Mesenchymal stem cell (in vitro differentiated cells and primary cell): ENCODE data around the gene TLX1. TPM values are rescaled to one million over a fixed set of nuclear protein-coding genes. Genes with fewer than 3 reads are reported as not detected.

ENCODE experiments used
- DNase-seq: peaks from one replicate; pipeline ENCODE4 v3.0.0-alpha.2; 2013
- H2AFZ ChIP-seq: one replicate; pipeline ENCODE4 v1.6.1; 2013; ENCODE audit warnings: low read depth, mild to moderate bottlenecking, control low read depth, inconsistent platforms, low read length, moderate library complexity
- H2AK5ac ChIP-seq: 2 replicates; pipeline ENCODE4 v1.6.1; 2013; ENCODE audit warnings: low read length, moderate library complexity, mild to moderate bottlenecking, inconsistent platforms; ENCODE audit not compliant: severe bottlenecking
- H2BK120ac ChIP-seq: one replicate; pipeline ENCODE4 v1.6.1; 2013; ENCODE audit warnings: low read depth, mild to moderate bottlenecking, inconsistent platforms, low read length, moderate library complexity
- H2BK12ac ChIP-seq, 2 experiments: one replicate each; pipeline ENCODE4 v1.6.1; 2013; ENCODE audit warnings: inconsistent platforms in 2 of 2, low read length in 2 of 2, mild to moderate bottlenecking in 2 of 2, moderate library complexity in 2 of 2, control low read depth in 1 of 2
- H2BK15ac ChIP-seq: one replicate; pipeline ENCODE4 v1.6.1; 2013; ENCODE audit warnings: mild to moderate bottlenecking, low read depth, inconsistent platforms; ENCODE audit not compliant: poor library complexity, severe bottlenecking
- H2BK5ac ChIP-seq: 2 replicates; pipeline ENCODE4 v1.6.1; 2013; ENCODE audit warnings: low read depth, mild to moderate bottlenecking, low read length, control low read depth, inconsistent platforms; ENCODE audit not compliant: poor library complexity, severe bottlenecking
- H3K14ac ChIP-seq, 2 experiments: one replicate each; pipeline ENCODE4 v1.6.1; 2013; ENCODE audit warnings: inconsistent platforms in 2 of 2, low read length in 2 of 2, control low read depth in 1 of 2, mild to moderate bottlenecking in 1 of 2, moderate library complexity in 1 of 2
- H3K18ac ChIP-seq, 2 experiments: one replicate each; pipeline ENCODE4 v1.6.1; 2013; ENCODE audit warnings: inconsistent platforms in 2 of 2, low read length in 2 of 2, control low read depth in 1 of 2, low read depth in 1 of 2, mild to moderate bottlenecking in 1 of 2
- H3K23ac ChIP-seq, 2 experiments: one replicate each; pipeline ENCODE4 v1.6.1; 2013; ENCODE audit warnings: inconsistent platforms in 2 of 2, low read length in 2 of 2, mild to moderate bottlenecking in 2 of 2, moderate library complexity in 2 of 2, control low read depth in 1 of 2
- H3K27ac ChIP-seq: 2 replicates; pipeline ENCODE4 v1.5.1; 2013; ENCODE audit warnings: mild to moderate bottlenecking, moderate library complexity, low read length, control low read depth, inconsistent platforms; ENCODE audit not compliant: poor library complexity, severe bottlenecking
- H3K27me3 ChIP-seq, 2 experiments: 2 replicates each; pipeline versions ENCODE4 v1.6.1 to v1.7.0; 2013; ENCODE audit warnings: low read length in 2 of 2, mild to moderate bottlenecking in 2 of 2, moderate library complexity in 2 of 2, control low read depth in 1 of 2, inconsistent platforms in 1 of 2; ENCODE audit not compliant: control insufficient read depth in 1 of 2, insufficient read depth in 1 of 2
- H3K36me3 ChIP-seq, 2 experiments: 2 replicates each; pipeline versions ENCODE4 v1.6.1 to v1.7.0; 2013; ENCODE audit warnings: low read length in 2 of 2, control low read depth in 1 of 2, inconsistent platforms in 1 of 2, low read depth in 1 of 2, mild to moderate bottlenecking in 1 of 2; ENCODE audit not compliant: insufficient read depth in 2 of 2, control insufficient read depth in 1 of 2
- H3K4ac ChIP-seq, 2 experiments: one replicate each; pipeline ENCODE4 v1.6.1; 2013; ENCODE audit warnings: inconsistent platforms in 2 of 2, low read length in 2 of 2, mild to moderate bottlenecking in 2 of 2, moderate library complexity in 2 of 2, control low read depth in 1 of 2, low read depth in 1 of 2
- H3K4me1 ChIP-seq: 2 replicates; pipeline ENCODE4 v1.6.1; 2013; ENCODE audit warnings: low read depth, low read length, control low read depth; ENCODE audit not compliant: control insufficient read depth, insufficient read depth
- H3K4me2 ChIP-seq: 2 replicates; pipeline ENCODE4 v1.6.1; 2013; ENCODE audit warnings: low read length, mild to moderate bottlenecking, inconsistent platforms; ENCODE audit not compliant: poor library complexity, severe bottlenecking
- H3K4me3 ChIP-seq, 2 experiments: 2 replicates each; pipeline versions ENCODE4 v1.5.1 to v1.7.0; 2013; ENCODE audit warnings: low read length in 2 of 2, mild to moderate bottlenecking in 2 of 2, control low read depth in 1 of 2, low read depth in 1 of 2; ENCODE audit not compliant: insufficient read depth in 1 of 2
- H3K79me1 ChIP-seq: replicated peaks from 2 replicates; pipeline ENCODE4 v1.6.1; 2013; ENCODE audit warnings: mild to moderate bottlenecking, control low read depth, low read length, inconsistent platforms; ENCODE audit not compliant: poor library complexity, severe bottlenecking
- H3K9ac ChIP-seq: 2 replicates; pipeline ENCODE4 v1.7.0; 2013; ENCODE audit warnings: mild to moderate bottlenecking, low read length, moderate library complexity
- H3K9me3 ChIP-seq: 2 replicates; pipeline ENCODE4 v1.7.0; 2013; ENCODE audit warnings: mild to moderate bottlenecking, low read length; ENCODE audit not compliant: control insufficient read depth
- H4K8ac ChIP-seq: one replicate; pipeline ENCODE4 v1.6.1; 2013; ENCODE audit warnings: inconsistent platforms, mild to moderate bottlenecking, low read length, moderate library complexity
- H4K91ac ChIP-seq: one replicate; pipeline ENCODE4 v1.6.1; 2013; ENCODE audit warnings: mild to moderate bottlenecking, low read length, inconsistent platforms
- WGBS: methylation state at CpG from one replicate; pipeline ENCODE4 v1.1.7; 2013; ENCODE audit warnings: mixed read lengths; 5-methylcytosine and 5-hydroxymethylcytosine counted together
- polyA plus RNA-seq, 2 experiments: library from polyadenylated mRNA; stranded (reverse); fragments of 200-250 nt; gene quantifications; one replicate each; pipeline ENCODE4 v1.2.3, GENCODE V29; 2013

The TLX1 gene
- polyA plus RNA-seq (2013, experiment 1 of 2) = not detected
- not detected for polyA plus RNA-seq (2013, experiment 2 of 2)

DNA sequence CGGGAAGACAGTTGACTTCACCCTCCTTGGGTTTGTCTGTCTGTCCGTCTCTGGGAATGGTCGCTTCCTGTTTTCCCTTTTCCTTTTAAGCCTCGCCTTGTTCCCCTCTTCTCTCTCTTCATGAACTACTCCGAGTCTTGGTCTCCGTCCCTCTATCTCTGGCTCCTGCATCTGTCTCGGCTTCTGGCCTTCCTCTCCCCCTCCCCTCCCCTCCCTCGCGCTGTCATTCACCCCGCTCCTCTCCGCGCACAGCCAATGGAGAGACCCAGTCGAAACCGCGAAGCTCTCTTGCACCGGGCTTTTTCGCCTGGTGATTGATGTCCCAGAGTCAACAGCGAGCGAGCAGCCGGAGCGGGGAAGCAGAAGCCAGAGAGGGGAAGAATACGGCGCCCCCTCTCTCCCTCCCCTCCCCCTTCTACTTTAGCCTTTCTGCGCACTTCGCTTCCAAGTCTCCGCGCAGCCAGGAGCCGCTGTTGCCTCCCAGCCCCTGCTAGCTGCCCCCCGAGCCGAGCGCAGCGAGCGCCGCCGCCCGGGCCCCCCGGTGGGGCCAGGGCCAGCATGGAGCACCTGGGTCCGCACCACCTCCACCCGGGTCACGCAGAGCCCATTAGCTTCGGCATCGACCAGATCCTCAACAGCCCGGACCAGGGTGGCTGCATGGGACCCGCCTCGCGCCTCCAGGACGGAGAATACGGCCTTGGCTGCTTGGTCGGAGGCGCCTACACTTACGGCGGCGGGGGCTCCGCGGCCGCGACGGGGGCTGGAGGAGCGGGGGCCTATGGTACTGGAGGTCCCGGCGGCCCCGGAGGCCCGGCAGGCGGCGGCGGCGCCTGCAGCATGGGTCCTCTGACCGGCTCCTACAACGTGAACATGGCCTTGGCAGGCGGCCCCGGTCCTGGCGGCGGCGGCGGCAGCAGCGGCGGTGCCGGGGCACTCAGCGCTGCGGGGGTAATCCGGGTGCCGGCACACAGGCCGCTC, at the start of gene TLX1:
TSS of gene TLX1 (plus strand) at position 317 of the 978 bp plus-strand sequence. CDS start at position 559, 242 bp downstream.
- H3K23ac ChIP-seq = no peak within 1 kb of the TSS
- H3K4me1 ChIP-seq = peaks cover 24% of the 10 kb centered on the region
- H2BK5ac ChIP-seq = no peak within 1 kb of the TSS
- no peak within 1 kb of the TSS for H4K8ac ChIP-seq
- no peak within 1 kb of the TSS for H3K4me3 ChIP-seq
- H3K14ac ChIP-seq = no peak within 1 kb of the TSS
- no peak within 1 kb of the TSS for H2AFZ ChIP-seq
- no peaks in the 10 kb centered on the region for H3K36me3 ChIP-seq
- H3K4me2 ChIP-seq = peak within 1 kb of the TSS; percentile 24
- DNase-seq = no peak
- no peak within 1 kb of the TSS for H2BK120ac ChIP-seq
- H2BK15ac ChIP-seq = no peak within 1 kb of the TSS
- no peak within 1 kb of the TSS for H3K18ac ChIP-seq
- H2BK12ac ChIP-seq = no peak within 1 kb of the TSS
- H3K4ac ChIP-seq = no peak within 1 kb of the TSS
- H2AK5ac ChIP-seq = no peak within 1 kb of the TSS
- H3K9me3 ChIP-seq = peaks cover 3% of the 10 kb centered on the region
- under 1% methylated on average over 81 of the region's 83 CpGs for WGBS
- H3K27ac ChIP-seq = no peak within 1 kb of the TSS
- peaks cover 96 to 99% of the 10 kb centered on the region in 2 experiments for H3K27me3 ChIP-seq
- H3K9ac ChIP-seq = no peak within 1 kb of the TSS
- no peak within 1 kb of the TSS for H4K91ac ChIP-seq
- no peaks in the 10 kb centered on the region for H3K79me1 ChIP-seq

DNA sequence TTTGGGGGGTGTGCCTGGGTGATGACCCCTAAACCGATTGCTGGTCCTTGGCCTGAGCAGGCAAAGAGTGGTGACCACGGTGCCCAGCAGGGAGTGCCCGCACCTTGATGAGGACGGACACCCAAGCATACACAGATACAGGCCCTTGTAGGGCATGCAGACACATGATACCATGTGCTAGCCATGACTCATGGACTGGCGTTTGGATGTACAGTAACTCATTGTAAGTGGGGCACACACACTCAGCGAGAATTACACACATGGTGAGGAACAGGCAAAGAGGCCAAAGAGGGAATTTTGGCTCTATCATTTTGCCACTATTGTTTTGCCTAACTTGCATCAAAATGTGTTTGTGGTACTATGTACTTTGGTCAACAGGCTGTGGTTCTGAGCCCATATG, 45.3 kb upstream of the TLX1 start:
- WGBS = 61% methylated on average over 6 of the region's 6 CpGs

DNA sequence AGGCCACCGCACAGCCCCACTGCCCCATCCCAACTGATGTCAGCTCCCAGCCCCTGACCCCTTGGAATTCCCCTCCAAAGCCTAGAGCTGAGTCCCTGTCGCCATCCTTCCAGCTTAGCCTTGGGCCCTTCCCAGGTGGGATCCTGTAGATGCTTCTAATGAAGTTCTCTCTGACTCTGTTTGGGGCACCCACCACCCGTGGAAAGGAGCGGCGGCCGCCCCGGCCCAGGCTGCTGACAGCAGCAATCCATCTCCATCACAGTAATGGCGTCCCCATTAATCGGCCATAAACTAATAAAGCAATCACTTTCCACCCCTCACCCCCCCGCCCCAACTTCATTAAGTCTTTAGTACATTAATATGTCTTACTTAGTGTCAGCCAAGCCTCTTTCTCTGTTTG, 43.7 kb upstream of the TLX1 start:
- H3K4ac ChIP-seq = no peak overlapping the region
- H2BK120ac ChIP-seq = no peak overlapping the region
- H4K8ac ChIP-seq = no peak overlapping the region
- no peak for DNase-seq
- peaks cover 70 to 95% of the 10 kb centered on the region in 2 experiments for H3K27me3 ChIP-seq
- no peak overlapping the region for H2BK12ac ChIP-seq
- H3K79me1 ChIP-seq = no peaks in the 10 kb centered on the region
- no peak overlapping the region for H2BK5ac ChIP-seq
- H3K23ac ChIP-seq = no peak overlapping the region
- H2AFZ ChIP-seq = no peak overlapping the region
- H3K27ac ChIP-seq = no peak overlapping the region
- no peaks in the 10 kb centered on the region for H3K4me1 ChIP-seq
- H3K4me2 ChIP-seq = no peak overlapping the region
- no peak overlapping the region for H3K14ac ChIP-seq
- no peaks in the 10 kb centered on the region for H3K36me3 ChIP-seq
- H3K9ac ChIP-seq = no peak overlapping the region
- WGBS = 65% methylated on average over 9 of the region's 10 CpGs
- no peaks in the 10 kb centered on the region for H3K9me3 ChIP-seq
- H2BK15ac ChIP-seq = no peak overlapping the region
- no peak overlapping the region for H2AK5ac ChIP-seq
- H3K18ac ChIP-seq = no peak overlapping the region
- no peak overlapping the region for H4K91ac ChIP-seq
- H3K4me3 ChIP-seq = no peak overlapping the region

More for the DNA sequence above, 45.3 kb upstream of the TLX1 start:
- Histone ChIP-seq H3K23ac (no peak overlapping the region), H3K9ac (no peak overlapping the region), H4K8ac (no peak overlapping the region), H2AFZ (no peak overlapping the region), H2BK15ac (no peak overlapping the region), H3K18ac (no peak overlapping the region), H2BK5ac (no peak overlapping the region), H3K4me3 (no peak overlapping the region), H3K36me3 (no peaks in the 10 kb centered on the region), H3K9me3 (no peaks in the 10 kb centered on the region), H3K79me1 (no peaks in the 10 kb centered on the region), H3K14ac (no peak overlapping the region), H2BK12ac (no peak overlapping the region), H3K4me1 (no peaks in the 10 kb centered on the region), H2BK120ac (no peak overlapping the region), H4K91ac (no peak overlapping the region), H3K4me2 (no peak overlapping the region), H3K4ac (no peak overlapping the region), H3K27me3 (peaks cover 76 to 91% of the 10 kb centered on the region in 2 experiments), H3K27ac (no peak overlapping the region), H2AK5ac (no peak overlapping the region)
- DNase-seq = no peak

DNA sequence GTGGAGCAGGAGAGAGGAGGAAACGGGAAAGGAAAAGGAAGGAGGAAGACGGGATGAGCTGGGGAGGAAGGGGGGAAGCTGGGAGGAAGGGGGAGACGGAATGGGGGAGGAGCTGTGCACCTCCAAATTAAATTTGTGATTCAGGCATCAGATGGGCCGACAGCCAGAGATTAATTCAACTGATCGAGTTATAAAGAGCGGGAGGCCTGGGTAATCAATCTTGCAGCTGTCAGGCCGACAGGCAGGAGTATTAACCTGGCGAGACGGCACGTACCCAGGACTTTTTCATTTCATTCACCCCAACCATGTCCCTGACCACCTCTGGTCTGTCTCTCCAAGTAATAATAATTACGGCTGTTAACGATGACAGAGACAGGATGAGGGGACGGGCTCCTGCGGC, 43.1 kb upstream of the TLX1 start:
- no peak overlapping the region for H3K18ac ChIP-seq
- no peak for DNase-seq
- H4K8ac ChIP-seq = no peak overlapping the region
- peaks cover 66 to 95% of the 10 kb centered on the region in 2 experiments for H3K27me3 ChIP-seq
- H2BK12ac ChIP-seq = no peak overlapping the region
- no peaks in the 10 kb centered on the region for H3K79me1 ChIP-seq
- no peaks in the 10 kb centered on the region for H3K36me3 ChIP-seq
- H3K4ac ChIP-seq = no peak overlapping the region
- no peak overlapping the region for H3K4me2 ChIP-seq
- H2AK5ac ChIP-seq = no peak overlapping the region
- H2AFZ ChIP-seq = no peak overlapping the region
- H3K9me3 ChIP-seq = no peaks in the 10 kb centered on the region
- no peak overlapping the region for H3K14ac ChIP-seq
- no peak overlapping the region for H3K23ac ChIP-seq
- no peak overlapping the region for H2BK5ac ChIP-seq
- no peak overlapping the region for H3K4me3 ChIP-seq
- no peak overlapping the region for H4K91ac ChIP-seq
- no peaks in the 10 kb centered on the region for H3K4me1 ChIP-seq
- no peak overlapping the region for H2BK15ac ChIP-seq
- no peak overlapping the region for H2BK120ac ChIP-seq
- H3K9ac ChIP-seq = no peak overlapping the region
- WGBS = 80% methylated on average over 14 of the region's 14 CpGs
- no peak overlapping the region for H3K27ac ChIP-seq
